Prostate gland (tissue), 2 donors: ENCODE data around the gene SLC22A17.

ENCODE experiments used
- POLR2A ChIP-seq: fragments of 450-650 bp; IDR thresholded peaks from one replicate; pipeline ENCODE4 v1.6.1; 2016; ENCODE audit warnings: antibody characterized with exemption, mild to moderate bottlenecking
- POLR2AphosphoS5 ChIP-seq: sonication (generic); formaldehyde crosslinking; IDR thresholded peaks from one replicate; pipeline ENCODE4 v1.6.1; 2017; ENCODE audit warnings: antibody characterized with exemption
- TF ChIP-seq, protein P1 (sequence below), 4 experiments: fragments of 200-600 bp in 2 of 4; fragments of 450-650 bp in 2 of 4; sonication (generic) in 2 of 4; IDR thresholded peaks; 1 replicate in 3 of 4; 2 replicates in 1 of 4; pipeline ENCODE4 v1.5.1; 2016 to 2019; ENCODE audit warnings: antibody characterized with exemption in 4 of 4, mild to moderate bottlenecking in 2 of 4, moderate library complexity in 2 of 4

DNA sequence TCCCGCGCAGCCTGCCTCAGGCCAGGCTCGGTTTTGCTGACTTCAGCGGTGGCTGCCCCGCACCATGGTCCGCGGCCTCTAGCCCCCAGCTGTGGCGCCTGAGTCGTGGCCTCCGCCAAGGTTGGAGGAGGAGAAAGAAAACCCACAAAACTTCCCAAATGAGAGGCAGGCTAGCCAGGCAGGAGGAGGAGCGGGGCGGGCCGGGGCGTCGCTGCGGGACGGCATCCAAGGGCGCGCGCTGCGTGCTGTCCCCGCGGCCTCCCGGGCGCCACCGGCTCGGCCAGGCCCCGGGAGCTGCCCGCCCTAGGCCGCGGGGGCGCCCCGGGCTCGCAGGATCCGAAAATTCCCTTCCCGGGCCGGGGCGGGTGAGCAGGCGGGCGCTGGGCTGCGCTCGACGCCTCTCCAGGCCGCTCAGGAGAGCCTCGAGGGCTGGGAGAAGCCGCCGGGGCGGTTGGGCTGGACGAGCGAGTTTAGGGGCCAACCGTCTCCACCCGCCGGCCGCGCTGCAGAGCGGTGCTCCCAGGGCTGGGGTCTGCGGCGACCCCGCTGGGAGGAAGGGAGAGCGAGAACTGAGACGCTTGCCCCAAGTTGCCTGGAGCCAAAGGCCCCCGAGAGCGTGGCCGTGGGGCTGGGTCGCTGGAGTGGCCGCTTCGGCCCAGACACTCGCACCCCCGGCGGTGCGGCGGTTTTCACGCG lies 12.5 kb upstream of the SLC22A17 start, which contains the start of gene EFS:
- TF ChIP-seq, protein P1, sequence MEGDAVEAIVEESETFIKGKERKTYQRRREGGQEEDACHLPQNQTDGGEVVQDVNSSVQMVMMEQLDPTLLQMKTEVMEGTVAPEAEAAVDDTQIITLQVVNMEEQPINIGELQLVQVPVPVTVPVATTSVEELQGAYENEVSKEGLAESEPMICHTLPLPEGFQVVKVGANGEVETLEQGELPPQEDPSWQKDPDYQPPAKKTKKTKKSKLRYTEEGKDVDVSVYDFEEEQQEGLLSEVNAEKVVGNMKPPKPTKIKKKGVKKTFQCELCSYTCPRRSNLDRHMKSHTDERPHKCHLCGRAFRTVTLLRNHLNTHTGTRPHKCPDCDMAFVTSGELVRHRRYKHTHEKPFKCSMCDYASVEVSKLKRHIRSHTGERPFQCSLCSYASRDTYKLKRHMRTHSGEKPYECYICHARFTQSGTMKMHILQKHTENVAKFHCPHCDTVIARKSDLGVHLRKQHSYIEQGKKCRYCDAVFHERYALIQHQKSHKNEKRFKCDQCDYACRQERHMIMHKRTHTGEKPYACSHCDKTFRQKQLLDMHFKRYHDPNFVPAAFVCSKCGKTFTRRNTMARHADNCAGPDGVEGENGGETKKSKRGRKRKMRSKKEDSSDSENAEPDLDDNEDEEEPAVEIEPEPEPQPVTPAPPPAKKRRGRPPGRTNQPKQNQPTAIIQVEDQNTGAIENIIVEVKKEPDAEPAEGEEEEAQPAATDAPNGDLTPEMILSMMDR (IDR thresholded peaks at IDR 0.05) = no peak
- TF ChIP-seq POLR2A = no peak
- no peak for TF ChIP-seq POLR2AphosphoS5
